Right atrium auricular region (tissue), 2 donors: Measurements from ENCODE around the gene ERC2. TPM values are rescaled to one million over a fixed set of nuclear protein-coding genes. Genes with fewer than 3 reads are reported as not detected.

Experiments
- DNase-seq: peaks from one replicate; pipeline ENCODE4 v3.0.0-alpha.2; 2019; ENCODE audit warnings: low spot score
- H3K27ac ChIP-seq, 2 donors: fragments of 200-600 bp; sonication (generic); 1 replicate in 1 of 2; 2 replicates in 1 of 2; pipeline ENCODE4 v1.5.1; 2016 to 2019
- H3K27me3 ChIP-seq, 2 donors: fragments of 200-600 bp; sonication (generic); one replicate each; pipeline versions ENCODE4 v1.5.1 to v1.6.0; 2017 to 2019
- H3K36me3 ChIP-seq: fragments of 200-600 bp; sonication (generic); one replicate; pipeline ENCODE4 v1.5.1; 2016
- H3K4me1 ChIP-seq, 2 donors: fragments of 200-600 bp; sonication (generic); one replicate each; pipeline versions ENCODE4 v1.5.1 to v1.6.0; 2017 to 2019
- H3K4me3 ChIP-seq, 2 donors: fragments of 200-600 bp; sonication (generic); 1 replicate in 1 of 2; 2 replicates in 1 of 2; pipeline ENCODE4 v1.5.1; 2017 to 2019; ENCODE audit warnings: mild to moderate bottlenecking in 1 of 2, moderate library complexity in 1 of 2
- H3K9me3 ChIP-seq, 2 donors: fragments of 200-600 bp; sonication (generic); one replicate each; pipeline ENCODE4 v1.5.1; 2019
- total RNA-seq, 2 donors: library from RNA; depleted of rRNA; stranded (reverse); fragments of >200 nt; gene quantifications; one replicate each; pipeline ENCODE4 v1.1.0, GENCODE V29; 2016
- TF ChIP-seq, protein P1 (sequence below), 2 donors: fragments of 200-600 bp; sonication (generic); IDR thresholded peaks; one replicate each; pipeline ENCODE4 v1.5.1; 2019; ENCODE audit warnings: antibody characterized with exemption in 2 of 2

The ERC2 gene
- total RNA-seq, 2 donors from 2014 or later: 2.9 to 4.0 TPM

GRCh38 chr3:56192001-56192400, 276.3 kb downstream of the ERC2 start:
- DNase-seq: no peak
- Histone ChIP-seq H3K4me1 (no peaks in the 10 kb centered on the region), H3K9me3 (no peaks in the 10 kb centered on the region), H3K36me3 (no peaks in the 10 kb centered on the region), H3K4me3 (no peak overlapping the region), H3K27ac (no peak overlapping the region), H3K27me3 (no peaks in the 10 kb centered on the region)
- TF ChIP-seq, protein P1, sequence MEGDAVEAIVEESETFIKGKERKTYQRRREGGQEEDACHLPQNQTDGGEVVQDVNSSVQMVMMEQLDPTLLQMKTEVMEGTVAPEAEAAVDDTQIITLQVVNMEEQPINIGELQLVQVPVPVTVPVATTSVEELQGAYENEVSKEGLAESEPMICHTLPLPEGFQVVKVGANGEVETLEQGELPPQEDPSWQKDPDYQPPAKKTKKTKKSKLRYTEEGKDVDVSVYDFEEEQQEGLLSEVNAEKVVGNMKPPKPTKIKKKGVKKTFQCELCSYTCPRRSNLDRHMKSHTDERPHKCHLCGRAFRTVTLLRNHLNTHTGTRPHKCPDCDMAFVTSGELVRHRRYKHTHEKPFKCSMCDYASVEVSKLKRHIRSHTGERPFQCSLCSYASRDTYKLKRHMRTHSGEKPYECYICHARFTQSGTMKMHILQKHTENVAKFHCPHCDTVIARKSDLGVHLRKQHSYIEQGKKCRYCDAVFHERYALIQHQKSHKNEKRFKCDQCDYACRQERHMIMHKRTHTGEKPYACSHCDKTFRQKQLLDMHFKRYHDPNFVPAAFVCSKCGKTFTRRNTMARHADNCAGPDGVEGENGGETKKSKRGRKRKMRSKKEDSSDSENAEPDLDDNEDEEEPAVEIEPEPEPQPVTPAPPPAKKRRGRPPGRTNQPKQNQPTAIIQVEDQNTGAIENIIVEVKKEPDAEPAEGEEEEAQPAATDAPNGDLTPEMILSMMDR (IDR thresholded peaks at IDR 0.05): no peak

- Histone ChIP-seq H3K36me3 (no peaks in the 10 kb centered on the region), H3K4me1 (no peaks in the 10 kb centered on the region), H3K27me3 (no peaks in the 10 kb centered on the region), H3K4me3 (no peak overlapping the region), H3K9me3 (no peaks in the 10 kb centered on the region), H3K27ac (no peak overlapping the region)
- no peak for DNase-seq
- TF ChIP-seq, protein P1 (IDR thresholded peaks at IDR 0.05): no peak
These were observed 277.4 kb downstream of the ERC2 start for GRCh38 chr3:56190771-56191305.

GRCh38 chr3:56190130-56190529, 278.1 kb downstream of the ERC2 start:
- no peak for DNase-seq
- TF ChIP-seq, protein P1 (IDR thresholded peaks at IDR 0.05): no peak
- H3K27ac ChIP-seq: no peak overlapping the region
- H3K9me3 ChIP-seq: no peaks in the 10 kb centered on the region
- no peak overlapping the region for H3K4me3 ChIP-seq
- no peaks in the 10 kb centered on the region for H3K4me1 ChIP-seq
- no peaks in the 10 kb centered on the region for H3K36me3 ChIP-seq
- no peaks in the 10 kb centered on the region for H3K27me3 ChIP-seq

- no peak overlapping the region for H3K27ac ChIP-seq
- TF ChIP-seq, protein P1 (IDR thresholded peaks at IDR 0.05): no peak
- no peaks in the 10 kb centered on the region for H3K9me3 ChIP-seq
- H3K4me1 ChIP-seq: no peaks in the 10 kb centered on the region
- H3K36me3 ChIP-seq: no peaks in the 10 kb centered on the region
- DNase-seq: no peak
- no peak overlapping the region for H3K4me3 ChIP-seq
- no peaks in the 10 kb centered on the region for H3K27me3 ChIP-seq
These were observed 278.7 kb downstream of the ERC2 start for GRCh38 chr3:56189536-56189935.

DNA sequence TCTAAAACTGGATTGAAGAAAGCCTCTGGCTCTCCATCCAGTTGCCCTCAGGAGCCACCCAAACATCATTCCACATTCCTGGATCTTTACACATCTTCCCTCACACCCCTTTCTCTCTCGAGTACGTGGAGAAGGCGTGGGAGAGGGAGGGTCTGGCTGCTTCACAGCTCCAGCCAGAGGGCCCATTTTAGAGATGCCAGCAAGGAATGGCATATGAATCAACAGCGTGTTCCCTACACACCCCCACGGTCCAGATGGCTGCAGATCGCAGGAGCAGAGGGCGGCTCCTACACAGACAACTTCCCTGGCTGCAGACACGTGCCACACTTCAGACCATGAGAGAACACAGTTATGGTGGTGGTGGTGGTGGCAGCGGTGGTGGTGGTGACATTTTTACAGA, 280.1 kb downstream of the ERC2 start:
- no peak overlapping the region for H3K4me3 ChIP-seq
- no peaks in the 10 kb centered on the region for H3K27me3 ChIP-seq
- no peaks in the 10 kb centered on the region for H3K9me3 ChIP-seq
- no peak overlapping the region for H3K27ac ChIP-seq
- TF ChIP-seq, protein P1 (IDR thresholded peaks at IDR 0.05): no peak
- no peaks in the 10 kb centered on the region for H3K4me1 ChIP-seq
- no peak for DNase-seq
- no peaks in the 10 kb centered on the region for H3K36me3 ChIP-seq

DNA sequence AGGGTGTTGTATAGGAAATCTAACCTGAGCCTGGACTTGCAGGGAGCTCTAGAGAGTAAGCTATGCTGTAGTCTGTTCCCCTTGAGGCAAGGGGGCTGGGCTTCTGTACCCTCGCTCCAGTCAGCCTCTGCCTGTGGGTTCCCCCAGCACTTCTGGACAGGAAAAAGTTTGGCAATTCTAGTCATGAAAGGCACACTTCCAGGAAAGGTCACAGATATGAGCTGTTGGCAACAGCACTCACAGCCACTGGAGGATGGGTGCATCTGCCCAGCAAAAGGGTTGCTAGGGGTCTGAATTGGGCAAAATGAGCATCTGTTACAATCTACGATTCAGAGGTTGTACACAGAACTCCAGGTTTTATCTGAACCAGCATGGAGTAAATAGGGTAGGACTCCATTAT, 281.2 kb downstream of the ERC2 start:
- TF ChIP-seq, protein P1 (IDR thresholded peaks at IDR 0.05): no peak
- DNase-seq: no peak
- H3K27me3 ChIP-seq: no peaks in the 10 kb centered on the region
- no peak overlapping the region for H3K4me3 ChIP-seq
- H3K27ac ChIP-seq: no peak overlapping the region
- H3K9me3 ChIP-seq: no peaks in the 10 kb centered on the region
- no peaks in the 10 kb centered on the region for H3K4me1 ChIP-seq
- no peaks in the 10 kb centered on the region for H3K36me3 ChIP-seq
